Measurements from ENCODE around the gene HELZ2. TPM values are rescaled to one million over a fixed set of nuclear protein-coding genes. Genes with fewer than 3 reads are reported as not detected.

Gene HELZ2
- total RNA-seq, 2 experiments from 2014 or later, result 118 to 128 TPM

DNA sequence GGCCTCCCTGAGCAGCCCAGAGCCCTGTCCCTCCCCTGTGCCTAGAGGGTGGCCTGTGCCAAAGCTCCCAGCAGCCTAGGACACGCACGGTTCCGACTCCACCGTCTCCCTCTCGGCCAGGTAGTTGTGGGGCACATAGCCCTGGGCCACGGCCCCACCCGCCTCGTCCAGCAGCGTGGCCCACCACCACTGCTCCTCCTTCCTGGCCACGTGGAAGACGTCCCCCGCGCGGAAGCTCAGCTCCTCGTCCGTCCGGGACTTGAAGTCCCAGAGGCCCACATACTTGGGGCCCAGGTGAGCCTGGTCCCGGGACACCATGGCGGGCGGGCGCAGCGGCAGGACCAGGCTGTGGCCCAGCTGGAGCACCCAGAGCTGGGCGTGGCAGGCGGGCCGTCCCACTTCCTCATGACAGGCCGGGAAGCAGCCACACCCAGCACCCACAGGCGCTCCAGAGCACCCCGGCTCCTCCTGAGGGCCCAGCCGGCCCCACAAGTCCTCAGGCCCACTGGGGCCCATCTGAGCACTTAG, 37.0 kb downstream of the HELZ2 start, which contains the start of gene PTK6:
Gene PTK6 (minus strand): TSS at position 380 of the 528 bp plus-strand sequence. CDS start 62 bp downstream, at position 318.
- POLR2A ChIA-PET, result interaction anchor here (0.5 to 5.1 kb wide), 15 partner anchors 15 to 583 kb away, joined by 3 to 88 read pairs (median 6); partner anchors contain the start of genes ARFRP1, GMEB2, HELZ2 and PPDPF
- no peak for DNase-seq
- H3K4me1 Mint-ChIP-seq, result no peaks in the 10 kb centered on the region

DNA sequence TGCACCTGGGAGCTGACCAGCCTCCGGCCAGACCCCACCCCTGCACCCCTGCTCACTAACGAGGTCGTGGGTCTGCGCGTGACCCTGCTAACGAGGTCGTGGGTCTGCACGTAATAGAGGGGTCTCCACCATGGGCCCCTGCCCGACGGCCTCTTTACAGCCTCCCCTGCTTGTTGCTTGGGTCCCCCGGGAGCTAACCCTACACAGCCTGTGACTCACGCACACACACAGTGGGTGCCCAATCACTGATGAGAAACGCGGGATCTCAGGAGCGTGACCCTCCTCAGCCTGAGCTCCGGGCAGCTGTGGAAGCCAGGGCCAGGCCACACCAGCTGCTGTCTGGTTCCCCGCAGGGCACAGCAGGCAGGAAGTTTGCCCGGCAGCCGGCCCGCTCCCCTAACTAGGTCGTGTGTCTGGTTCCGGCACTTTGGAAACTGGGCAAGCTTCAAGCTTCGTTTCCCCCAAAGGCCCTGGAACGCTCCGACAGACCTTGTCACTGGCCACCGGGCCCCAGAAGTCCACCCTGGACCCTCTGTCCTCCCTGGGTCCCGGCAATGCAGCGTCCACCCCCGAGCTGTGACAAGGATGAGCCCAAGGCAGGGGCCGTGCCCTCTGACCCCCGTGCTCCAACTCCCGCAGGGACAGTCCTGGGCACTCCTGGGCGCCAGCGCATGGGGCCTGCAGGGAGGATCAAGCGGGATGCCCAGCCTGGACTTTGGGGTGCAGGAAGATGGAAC, 37.6 kb downstream of the HELZ2 start:
- Mint-ChIP-seq H3K27me3 (no peaks in the 10 kb centered on the region), H3K4me3 (no peak overlapping the region), H3K4me1 (no peaks in the 10 kb centered on the region), H3K9me3 (no peaks in the 10 kb centered on the region), H3K36me3 (no peaks in the 10 kb centered on the region), H3K27ac (peak overlapping the region; percentile 93)
- ATAC-seq (ENCODE audit: low read depth) (no peak), DNase-seq (peak; percentile 33)
- POLR2A ChIA-PET, result interaction anchor here (0.6 to 5.1 kb wide), 6 partner anchors 14 to 584 kb away, joined by 4 to 88 read pairs (median 8); partner anchors contain the start of genes ARFRP1, PPDPF, RTEL1 and TPD52L2

More for the DNA sequence above, 37.0 kb downstream of the HELZ2 start, which contains the start of gene PTK6:
- no peaks in the 10 kb centered on the region for H3K36me3 Mint-ChIP-seq
- no peaks in the 10 kb centered on the region for H3K27me3 Mint-ChIP-seq
- ATAC-seq (ENCODE audit: low read depth), result no peak
- H3K27ac Mint-ChIP-seq, result peak within 1 kb of the TSS; percentile 93
- peak within 1 kb of the TSS; percentile 76 for H3K4me3 Mint-ChIP-seq
- H3K9me3 Mint-ChIP-seq, result no peaks in the 10 kb centered on the region

DNA sequence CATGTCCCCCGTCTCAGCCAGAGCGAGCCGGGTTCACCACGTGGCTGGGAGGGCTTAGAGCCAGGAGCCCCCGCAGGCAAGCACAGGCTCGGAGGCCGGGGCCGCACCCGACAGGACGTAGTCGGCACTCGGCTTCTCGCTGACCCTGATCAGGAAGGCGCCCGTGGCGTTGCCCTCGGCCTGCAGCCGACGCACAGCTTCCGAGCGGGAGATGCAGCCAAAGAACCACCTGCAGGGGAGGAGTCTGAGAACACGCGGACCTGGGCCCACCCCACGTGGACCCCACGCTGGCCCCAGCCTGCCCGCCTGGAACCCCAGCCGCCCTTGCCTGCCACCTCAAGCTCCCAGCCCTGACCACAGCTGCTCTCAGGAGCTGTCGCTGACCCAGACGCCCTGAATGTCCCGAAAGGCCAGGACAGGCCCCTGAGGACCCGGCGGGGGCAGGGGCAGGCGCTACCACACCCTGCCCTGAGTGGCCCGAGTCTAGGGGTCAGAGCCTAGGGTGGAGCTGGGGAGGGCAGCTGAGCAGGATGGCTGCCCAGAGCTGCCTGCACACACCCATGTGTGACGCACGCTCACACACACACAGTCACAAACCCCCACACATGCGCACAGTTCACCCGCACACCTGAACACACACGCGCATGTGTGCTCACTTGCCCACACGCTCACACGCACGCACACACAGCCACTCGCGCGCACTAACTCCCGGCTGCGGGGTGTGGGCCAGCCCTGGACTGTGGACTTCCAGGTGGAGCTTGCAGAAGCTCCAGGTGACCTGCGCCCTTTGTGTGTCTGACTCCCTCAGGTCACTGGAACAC, 39.0 kb downstream of the HELZ2 start:
- Mint-ChIP-seq H3K36me3 (no peaks in the 10 kb centered on the region), H3K27ac (no peak overlapping the region), H3K27me3 (no peaks in the 10 kb centered on the region), H3K4me3 (no peak overlapping the region), H3K9me3 (no peaks in the 10 kb centered on the region), H3K4me1 (no peaks in the 10 kb centered on the region)
- peak; percentile 42 for DNase-seq
- ATAC-seq (ENCODE audit: low read depth), result no peak
- POLR2A ChIA-PET, result interaction anchor here (3.7 to 5.1 kb wide), 2 partner anchors 13 to 18 kb away, joined by 18 to 88 read pairs; partner anchors contain the start of gene PPDPF

DNA sequence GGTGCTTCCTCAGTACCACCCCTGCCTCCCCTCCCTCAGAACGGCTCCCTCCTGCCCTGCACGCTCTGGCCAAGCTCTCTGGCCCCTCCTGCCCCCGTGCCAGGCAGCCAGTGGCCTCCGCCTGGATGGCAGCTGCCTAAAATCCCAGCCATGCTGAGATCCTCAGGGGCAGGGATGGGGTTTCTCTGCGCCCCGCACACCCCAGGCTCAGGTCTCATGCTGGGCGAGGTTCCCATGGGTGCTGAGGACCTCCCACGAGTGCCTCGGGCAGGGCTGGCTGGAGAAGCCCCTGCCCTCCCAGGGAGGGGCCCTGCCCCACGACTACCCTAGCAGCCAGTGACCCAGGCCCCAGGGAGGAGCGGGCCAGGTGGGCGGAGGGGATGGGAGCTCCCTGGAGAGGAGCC, 39.6 kb downstream of the HELZ2 start:
- POLR2A ChIA-PET, result interaction anchor here (5.1 kb wide), 1 partner anchor 12 kb away, joined by 88 read pairs; the partner anchor contains the start of gene PPDPF
- no peak overlapping the region for H3K27ac Mint-ChIP-seq
- no peaks in the 10 kb centered on the region for H3K9me3 Mint-ChIP-seq
- no peaks in the 10 kb centered on the region for H3K36me3 Mint-ChIP-seq
- no peak overlapping the region for H3K4me3 Mint-ChIP-seq
- no peaks in the 10 kb centered on the region for H3K27me3 Mint-ChIP-seq
- ATAC-seq (ENCODE audit: low read depth) (no peak), DNase-seq (no peak)
- no peaks in the 10 kb centered on the region for H3K4me1 Mint-ChIP-seq

DNA sequence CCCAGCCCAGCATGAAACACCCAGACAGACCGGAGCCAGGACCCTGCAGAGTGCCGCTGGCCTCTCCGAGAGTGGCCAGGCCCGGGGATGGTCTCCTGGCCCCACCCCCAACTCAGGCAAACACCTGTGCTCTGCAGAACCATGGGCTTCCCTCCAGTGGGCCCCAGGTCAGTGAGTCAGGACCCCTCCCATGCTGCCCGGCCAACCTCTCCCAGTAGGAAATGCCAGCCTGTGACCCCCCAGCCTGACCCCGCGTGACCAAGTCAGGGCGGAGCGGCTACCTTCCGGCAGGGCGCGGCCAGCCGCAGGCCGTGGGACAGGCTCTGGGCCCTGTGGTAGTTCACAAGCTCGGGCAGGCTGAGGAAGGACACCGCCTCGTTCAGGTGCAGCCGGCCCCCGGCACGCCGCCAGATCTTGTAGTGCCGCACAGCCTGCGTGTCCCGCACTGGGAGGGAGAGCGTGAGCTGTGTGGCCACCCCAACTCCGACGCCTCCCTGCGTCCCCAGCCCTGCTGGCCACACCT, 40.1 kb downstream of the HELZ2 start:
- Mint-ChIP-seq H3K9me3 (no peaks in the 10 kb centered on the region), H3K36me3 (no peaks in the 10 kb centered on the region), H3K4me1 (no peaks in the 10 kb centered on the region), H3K27ac (no peak overlapping the region), H3K4me3 (no peak overlapping the region), H3K27me3 (no peaks in the 10 kb centered on the region)
- no peak for ATAC-seq (ENCODE audit: low read depth)
- DNase-seq, result peak; percentile 37
- POLR2A ChIA-PET, result interaction anchor here (5.1 kb wide), 1 partner anchor 12 kb away, joined by 88 read pairs; the partner anchor contains the start of gene PPDPF

DNA sequence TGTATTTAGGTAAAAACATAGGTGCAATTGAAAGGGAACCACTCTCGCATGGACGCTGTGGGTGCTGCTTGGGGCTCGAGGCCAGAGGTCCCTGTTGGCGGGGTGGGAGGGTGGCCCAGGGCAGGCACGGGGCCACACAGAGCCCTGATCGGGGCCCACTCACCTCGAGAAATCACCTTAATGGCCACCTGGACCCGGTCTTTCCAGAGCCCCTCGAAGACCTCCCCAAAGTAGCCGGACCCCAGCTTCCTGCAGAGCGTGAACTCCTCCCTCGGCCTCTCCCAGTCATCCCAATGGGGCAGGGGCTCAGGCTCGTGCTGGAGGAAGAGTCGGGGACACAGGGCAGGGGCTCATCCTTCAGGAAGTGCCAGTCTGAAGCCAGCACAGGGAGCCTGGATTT, 40.7 kb downstream of the HELZ2 start:
- DNase-seq (no peak), ATAC-seq (ENCODE audit: low read depth) (no peak)
- H3K4me3 Mint-ChIP-seq, result no peak overlapping the region
- no peaks in the 10 kb centered on the region for H3K36me3 Mint-ChIP-seq
- POLR2A ChIA-PET, result no interaction called here
- no peaks in the 10 kb centered on the region for H3K27me3 Mint-ChIP-seq
- H3K9me3 Mint-ChIP-seq, result no peaks in the 10 kb centered on the region
- H3K27ac Mint-ChIP-seq, result no peak overlapping the region
- H3K4me1 Mint-ChIP-seq, result no peaks in the 10 kb centered on the region

DNA sequence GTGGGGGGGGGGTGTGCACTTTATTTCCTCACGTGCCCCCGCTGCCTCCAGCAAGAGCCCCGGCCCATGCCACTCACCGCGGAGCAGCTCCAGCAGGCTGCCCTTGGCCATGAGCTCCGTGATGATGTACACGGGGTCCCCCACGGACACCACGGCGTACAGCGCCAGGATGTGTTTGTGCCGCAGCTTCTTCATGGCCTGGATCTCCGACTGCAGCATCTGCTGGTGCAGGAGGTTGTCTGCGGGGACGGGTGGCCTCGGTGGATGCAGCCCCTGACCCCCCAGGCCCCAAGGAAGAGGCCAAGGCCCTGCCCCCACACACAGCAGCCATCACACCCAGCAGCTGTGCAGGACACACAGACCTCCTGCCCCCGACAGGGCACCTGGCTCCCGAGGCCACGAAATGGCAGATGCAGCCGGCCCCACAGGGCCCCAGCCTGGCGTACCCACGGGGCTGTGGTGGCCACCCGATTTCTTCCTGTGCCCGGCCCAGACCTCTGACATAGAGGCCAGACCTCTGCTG, 41.5 kb downstream of the HELZ2 start:
- Mint-ChIP-seq H3K4me3 (no peak overlapping the region), H3K4me1 (no peaks in the 10 kb centered on the region), H3K36me3 (no peaks in the 10 kb centered on the region), H3K27me3 (no peaks in the 10 kb centered on the region), H3K9me3 (no peaks in the 10 kb centered on the region), H3K27ac (no peak overlapping the region)
- POLR2A ChIA-PET, result interaction anchor here (2.4 kb wide), 1 partner anchor 11 kb away, joined by 9 read pairs; no protein-coding TSS in a partner anchor
- no peak for ATAC-seq (ENCODE audit: low read depth)
- no peak for DNase-seq

DNA sequence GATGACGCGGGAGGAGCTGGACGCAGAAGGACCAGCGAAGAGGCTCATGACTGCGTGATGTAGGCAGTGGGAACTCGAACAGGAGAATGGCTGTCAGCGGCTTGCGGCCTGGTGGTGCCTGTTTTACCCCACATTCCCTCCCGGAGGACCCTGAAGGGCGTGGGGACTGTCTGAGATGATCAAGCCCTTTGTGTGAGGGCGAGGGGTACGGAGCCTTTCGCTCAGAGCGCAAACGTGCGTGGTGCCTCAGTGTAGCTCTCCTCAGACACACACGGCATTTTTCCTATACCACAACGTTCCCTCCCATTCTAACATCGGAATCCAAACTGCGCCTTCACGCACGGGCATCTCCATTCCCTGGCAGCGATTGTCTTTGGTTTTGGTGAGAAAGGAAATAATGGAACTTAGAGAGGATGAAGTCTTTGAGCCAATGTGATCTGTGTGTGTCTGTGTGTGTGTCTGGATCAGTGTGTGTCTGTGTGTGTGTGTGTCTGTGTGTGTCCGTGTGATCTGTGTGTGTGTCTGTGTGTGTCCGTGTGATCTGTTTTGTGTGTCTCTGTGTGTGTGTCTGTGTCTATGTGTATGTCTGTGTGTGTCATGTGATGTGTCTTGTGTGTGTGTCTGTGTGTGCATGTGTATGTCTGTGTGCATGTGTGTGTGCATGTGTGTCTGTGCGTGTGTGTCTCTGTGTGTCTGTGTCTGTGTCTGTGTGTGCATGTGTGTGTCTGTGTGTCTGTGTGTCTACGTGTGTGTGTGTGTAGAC, 42.2 kb downstream of the HELZ2 start:
- POLR2A ChIA-PET, result interaction anchor here (2.4 kb wide), 1 partner anchor 11 kb away, joined by 9 read pairs; no protein-coding TSS in a partner anchor
- DNase-seq (no peak), ATAC-seq (ENCODE audit: low read depth) (no peak)
- Mint-ChIP-seq H3K9me3 (no peaks in the 10 kb centered on the region), H3K27me3 (no peaks in the 10 kb centered on the region), H3K27ac (peak overlapping the region; percentile 66), H3K36me3 (no peaks in the 10 kb centered on the region), H3K4me1 (no peaks in the 10 kb centered on the region), H3K4me3 (no peak overlapping the region)

DNA sequence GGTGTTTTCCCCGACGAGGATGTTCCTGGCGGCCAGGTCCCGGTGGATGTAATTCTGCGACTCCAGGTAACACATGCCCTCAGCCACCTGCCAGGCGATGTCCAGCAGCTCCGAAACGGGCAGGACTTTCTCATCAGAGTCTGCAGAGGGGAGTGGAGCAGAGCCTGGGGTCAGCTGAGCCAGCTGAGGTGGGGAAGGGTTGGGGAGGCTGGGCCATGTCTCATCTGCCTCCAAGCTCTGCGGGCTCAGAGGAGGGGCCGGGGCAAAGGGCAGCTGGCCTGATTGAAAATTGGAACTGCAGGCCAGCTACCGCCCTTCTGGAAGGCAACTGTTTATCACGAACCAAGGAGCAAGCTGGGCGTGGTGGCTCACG, 43.3 kb downstream of the HELZ2 start:
- Mint-ChIP-seq H3K27ac (no peak overlapping the region), H3K4me3 (no peak overlapping the region), H3K4me1 (no peaks in the 10 kb centered on the region), H3K9me3 (no peaks in the 10 kb centered on the region), H3K27me3 (no peaks in the 10 kb centered on the region), H3K36me3 (no peaks in the 10 kb centered on the region)
- ATAC-seq (ENCODE audit: low read depth), result no peak
- POLR2A ChIA-PET, result interaction anchor here (2.4 kb wide), 1 partner anchor 10 kb away, joined by 9 read pairs; no protein-coding TSS in a partner anchor
- DNase-seq, result no peak

DNA sequence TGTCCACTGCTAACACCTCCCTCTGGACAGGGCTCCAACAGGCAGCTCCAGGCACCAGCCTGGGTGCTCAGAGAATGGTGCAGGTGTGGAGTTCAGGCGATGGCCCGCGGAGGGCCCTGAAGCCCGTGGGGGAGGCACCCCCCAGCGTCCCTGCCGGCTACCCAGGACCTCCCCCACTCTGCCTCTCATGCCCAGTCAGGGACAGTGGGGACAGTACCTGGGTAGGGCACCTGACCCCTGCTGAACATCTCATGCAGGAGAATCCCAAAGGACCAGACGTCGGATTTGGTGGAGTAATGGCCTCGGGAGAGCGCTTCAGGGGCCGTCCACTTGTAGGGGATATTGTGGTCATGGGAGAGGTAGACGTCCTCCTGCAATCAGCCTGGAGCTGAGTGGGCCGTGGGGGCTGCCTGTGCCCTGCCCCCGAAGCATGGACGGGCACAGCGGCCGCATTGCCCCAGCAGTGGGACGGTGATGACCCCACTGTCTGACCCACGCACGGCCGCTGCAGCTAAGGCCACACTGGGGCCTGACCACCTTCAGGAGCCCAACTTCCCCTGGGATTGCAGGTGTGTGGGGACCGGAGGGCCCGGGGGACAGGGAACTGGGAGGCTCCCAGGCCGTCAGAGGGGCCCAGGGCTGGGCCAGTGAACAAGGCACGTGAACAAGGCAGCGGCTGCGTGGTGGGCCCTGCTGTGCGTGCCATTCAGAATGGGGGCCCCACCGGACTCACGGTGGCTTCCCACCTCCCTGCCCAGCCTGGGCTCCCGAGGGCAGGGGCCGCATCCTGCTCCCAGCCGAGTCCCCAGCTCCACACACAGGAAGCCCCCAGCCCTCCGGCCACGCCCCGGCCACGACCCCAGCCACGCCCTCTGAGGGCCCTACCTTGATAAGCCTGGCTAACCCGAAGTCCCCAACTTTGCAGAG, 43.9 kb downstream of the HELZ2 start:
- no peak for ATAC-seq (ENCODE audit: low read depth)
- Mint-ChIP-seq H3K36me3 (no peaks in the 10 kb centered on the region), H3K27ac (no peak overlapping the region), H3K4me1 (no peaks in the 10 kb centered on the region), H3K27me3 (no peaks in the 10 kb centered on the region), H3K4me3 (no peak overlapping the region), H3K9me3 (no peaks in the 10 kb centered on the region)
- no peak for DNase-seq
- POLR2A ChIA-PET, result interaction anchor here (2.2 kb wide), 1 partner anchor 10 kb away, joined by 8 read pairs; the partner anchor contains the start of gene PPDPF

DNA sequence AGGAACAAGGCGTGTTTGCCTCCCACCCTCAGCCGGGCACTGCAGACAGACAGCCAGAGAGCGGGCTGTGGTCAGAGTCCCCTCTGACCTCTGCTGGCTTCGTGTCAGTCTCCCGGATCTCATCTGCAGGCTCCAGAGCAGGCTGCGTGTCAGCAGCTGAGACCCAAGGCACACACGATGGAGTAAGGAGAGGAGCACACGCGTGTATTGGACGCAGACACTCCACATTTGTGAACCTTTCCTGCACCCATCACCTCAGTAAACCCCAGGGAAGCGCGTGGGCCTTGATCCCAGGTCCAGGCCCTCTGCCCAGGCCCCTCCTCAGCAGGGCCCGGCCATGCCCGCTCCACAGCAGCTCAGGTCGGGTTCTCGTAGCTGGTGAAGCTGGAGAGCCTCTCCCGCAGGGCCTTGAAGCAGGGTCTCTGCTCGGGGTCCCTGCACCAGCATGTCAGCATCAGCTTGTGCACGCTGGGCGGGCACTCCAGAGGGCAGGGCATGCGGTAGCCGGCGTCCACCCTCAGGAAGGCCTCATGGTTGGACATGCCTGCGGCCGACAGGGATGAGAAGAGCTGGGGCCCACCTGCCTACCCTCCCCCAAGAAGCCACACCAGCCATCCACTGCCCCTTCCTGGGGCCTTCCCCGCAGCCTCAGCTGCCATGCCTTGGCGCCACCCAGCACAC, 44.7 kb downstream of the HELZ2 start:
- H3K4me3 Mint-ChIP-seq, result no peak overlapping the region
- no peaks in the 10 kb centered on the region for H3K27me3 Mint-ChIP-seq
- H3K36me3 Mint-ChIP-seq, result no peaks in the 10 kb centered on the region
- H3K27ac Mint-ChIP-seq, result no peak overlapping the region
- no peak for ATAC-seq (ENCODE audit: low read depth)
- no peaks in the 10 kb centered on the region for H3K9me3 Mint-ChIP-seq
- peaks cover 2% of the 10 kb centered on the region for H3K4me1 Mint-ChIP-seq
- POLR2A ChIA-PET, result interaction anchor here (2.2 kb wide), 1 partner anchor 9 kb away, joined by 8 read pairs; the partner anchor contains the start of gene PPDPF
- DNase-seq, result no peak
